ENCODE results near the gene VSIG10L2. TPM values are rescaled to one million over a fixed set of nuclear protein-coding genes. Genes with fewer than 3 reads are reported as not detected.

VSIG10L2 gene
- polyA plus RNA-seq, 1 donor: not detected

Other genes with a start within 250 kb of the VSIG10L2 start
- not detected for gene PATE1, start 199.8 kb upstream of the VSIG10L2 start, polyA plus RNA-seq
- 0.07 TPM for gene PATE2, start 167.2 kb upstream of the VSIG10L2 start, polyA plus RNA-seq
- gene PATE3, start 157.9 kb upstream of the VSIG10L2 start, polyA plus RNA-seq: not detected
- 0.04 TPM for gene PATE4, start 112.7 kb upstream of the VSIG10L2 start, polyA plus RNA-seq
- 6.5 TPM for gene HYLS1, start 58.4 kb upstream of the VSIG10L2 start, polyA plus RNA-seq
- 16.2 TPM for gene PUS3, start 42.8 kb upstream of the VSIG10L2 start, polyA plus RNA-seq
- 2.0 TPM for gene DDX25, start 41.5 kb upstream of the VSIG10L2 start, polyA plus RNA-seq
- gene CDON, start 116.8 kb downstream of the VSIG10L2 start, polyA plus RNA-seq: 22.8 TPM